Frontal cortex (tissue), 4 donors: ENCODE results near the gene SLC36A4. TPM values are rescaled to one million over a fixed set of nuclear protein-coding genes. Genes with fewer than 3 reads are reported as not detected.
"Not testable (repeated sequence)": the region's sequence is repeated elsewhere in the genome, so short reads cannot be mapped to it uniquely, and the experiment has no call there.

ENCODE experiments used
- DNase-seq, 2 donors: peaks; one replicate each; pipeline ENCODE4 v3.0.0; 2012; ENCODE audit warnings: low spot score in 2 of 2
- FAIRE-seq: peaks from 2 replicates; lab custom pipeline; 2012; peaks lifted over from hg19 to GRCh38; lab: Jason Lieb, UNC
- small RNA-seq: library from RNA; depleted of rRNA; stranded (forward); fragments of <200 nt; gene quantifications from one replicate; pipeline ENCODE3, GENCODE V24; 2014
- total RNA-seq: library from RNA; depleted of rRNA; stranded (reverse); fragments of >200 nt; gene quantifications from one replicate; pipeline ENCODE4 v1.2.3, GENCODE V29; 2014
- donor health status: control.
- donor health status: control.
- donor health status: control.

SLC36A4 gene
- total RNA-seq, 1 donor from 2014 or later: 26.5 TPM

DNA sequence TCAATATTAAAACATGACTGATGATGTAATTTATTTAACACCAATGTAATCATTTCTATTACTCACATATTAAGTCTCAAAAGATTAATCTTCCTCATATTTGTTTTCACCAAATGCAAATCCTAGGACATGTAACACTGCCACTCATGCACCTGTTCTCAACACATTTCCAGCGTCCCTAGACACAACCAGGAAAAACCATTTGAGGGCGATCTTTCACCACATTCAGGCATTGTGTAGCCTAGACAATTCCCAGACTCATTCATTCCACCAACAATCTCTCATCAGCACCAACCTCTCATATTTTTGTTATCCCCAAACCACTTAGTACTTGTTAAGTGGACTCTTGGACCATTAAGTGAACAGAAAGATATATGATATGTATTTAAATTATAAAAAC lies 66.1 kb downstream of the SLC36A4 start:
- DNase-seq: no peak

DNA sequence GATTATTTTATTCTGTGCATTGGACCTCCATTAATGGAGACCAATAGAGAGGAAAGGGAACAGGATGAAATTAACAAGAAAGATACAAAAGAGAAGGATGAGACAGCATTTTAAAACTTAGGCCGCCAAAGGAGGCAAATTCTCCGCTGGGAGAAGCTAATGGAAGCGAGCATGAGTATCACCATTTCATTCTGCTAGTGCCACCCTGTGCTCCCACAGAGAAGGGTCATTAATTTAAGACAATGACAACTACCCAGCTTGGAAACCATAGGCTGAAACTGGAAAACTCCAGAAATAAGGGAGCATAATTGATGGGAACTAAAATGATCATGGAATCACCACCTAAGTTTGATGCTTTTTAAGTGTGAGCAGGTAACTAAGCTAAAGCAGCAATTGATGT lies 69.2 kb downstream of the SLC36A4 start:
- no peak for FAIRE-seq
- DNase-seq: no peak

More for the DNA sequence above, 66.1 kb downstream of the SLC36A4 start:
- FAIRE-seq: no peak

DNA sequence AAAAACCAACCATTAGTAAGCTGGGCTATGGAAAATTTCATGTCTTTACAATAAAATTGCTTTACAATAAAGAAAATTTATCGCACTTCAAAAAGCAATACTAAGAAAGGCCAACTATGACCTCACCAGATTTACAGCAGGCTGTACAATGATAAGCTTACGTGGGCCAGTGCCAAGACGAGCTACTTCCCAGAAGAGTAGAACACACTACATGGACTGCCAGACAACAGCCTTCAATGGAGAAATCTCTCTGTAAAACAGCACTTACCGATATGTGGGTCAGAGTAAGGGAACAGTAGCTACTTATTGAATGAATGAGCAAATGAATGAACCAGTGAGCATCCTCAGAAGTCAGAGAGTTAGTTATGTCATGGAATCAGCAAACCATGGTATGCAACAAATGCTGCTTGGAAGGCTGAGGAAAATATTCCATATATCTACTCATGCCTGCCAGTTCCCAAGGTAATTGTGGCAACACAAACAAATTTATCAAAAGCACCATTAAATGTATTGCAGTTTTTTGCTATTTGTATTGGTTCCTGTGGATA lies 74.4 kb downstream of the SLC36A4 start:
- DNase-seq (no peak), FAIRE-seq (no peak)

DNA sequence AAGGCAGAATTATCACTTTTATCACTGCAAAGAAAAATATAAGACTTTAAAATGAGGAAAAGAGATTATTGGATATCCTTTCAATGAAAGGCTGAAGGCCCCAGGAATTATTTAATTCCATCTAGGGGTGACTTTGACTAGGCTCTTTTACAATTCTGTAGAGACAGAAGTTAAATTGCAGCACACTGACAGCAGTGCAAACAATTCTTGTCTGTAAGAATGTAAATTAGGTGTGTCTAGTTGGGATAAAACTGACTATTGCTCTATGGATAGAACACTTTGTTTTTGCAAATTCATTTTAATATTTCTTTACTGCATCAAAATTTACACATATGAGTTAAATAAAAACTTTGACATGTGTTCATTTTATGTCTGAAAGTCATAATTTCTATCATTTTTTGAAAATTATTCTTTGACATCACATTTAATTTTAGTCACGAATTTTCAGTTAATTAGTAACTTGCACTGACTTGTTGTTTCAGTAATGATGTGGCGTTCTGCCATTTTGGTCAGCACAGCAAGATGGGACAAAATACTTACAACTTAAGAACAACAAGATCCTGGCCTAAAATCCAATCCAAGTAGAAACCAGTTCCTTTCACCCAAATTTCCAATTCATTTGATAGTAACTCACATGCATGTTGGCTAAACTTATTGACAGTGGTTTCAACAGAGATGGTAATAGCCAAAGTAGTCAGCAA lies 75.1 kb downstream of the SLC36A4 start:
- no peak for FAIRE-seq
- no peak for DNase-seq

GRCh38 chr11:93118276-93118675 lies 79.5 kb downstream of the SLC36A4 start:
- DNase-seq (no peak), FAIRE-seq (no peak)

GRCh38 chr11:93117565-93117964 lies 80.2 kb downstream of the SLC36A4 start:
- no peak for FAIRE-seq
- no peak for DNase-seq

DNA sequence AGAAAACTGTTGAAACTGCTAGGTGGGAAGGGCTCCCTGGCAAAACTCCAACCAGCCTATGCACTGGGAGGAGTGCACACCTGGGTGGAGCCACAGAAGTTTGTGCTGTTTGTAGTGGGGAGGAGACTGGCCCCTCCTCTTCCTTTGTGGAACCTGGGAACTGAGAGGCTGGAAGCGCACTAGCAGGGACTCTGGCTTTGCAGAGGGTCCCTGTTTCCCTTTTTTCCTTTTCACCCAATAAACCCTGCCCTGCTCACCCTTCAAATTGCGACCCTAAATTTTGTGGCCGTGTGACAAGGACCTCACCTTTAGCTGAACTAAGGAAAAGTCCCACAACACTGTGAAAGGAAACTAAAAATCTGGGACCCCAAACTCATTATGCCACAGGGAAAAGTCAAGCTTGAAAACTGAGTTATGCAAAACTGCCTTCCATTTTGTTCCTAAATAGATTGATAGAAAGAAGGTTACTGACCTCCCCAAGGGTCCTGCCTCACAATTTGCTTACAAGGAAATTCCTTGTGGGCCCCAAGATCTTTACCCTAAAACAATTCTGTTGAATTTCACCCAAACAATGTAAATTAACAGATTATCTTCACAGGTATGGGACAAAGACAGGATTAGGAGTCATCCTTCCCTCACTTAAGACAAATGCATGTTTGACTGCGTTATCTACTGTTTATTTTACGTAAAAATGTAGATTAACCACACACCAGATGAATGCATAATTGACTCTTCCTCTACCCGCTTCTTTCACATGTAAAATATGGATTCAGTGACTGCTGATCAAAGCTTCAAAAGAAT lies 81.0 kb downstream of the SLC36A4 start:
- DNase-seq: no peak
- no peak for FAIRE-seq

- no peak for FAIRE-seq
Observed at GRCh38 chr11:93114304-93114703, 83.5 kb downstream of the SLC36A4 start.

GRCh38 chr11:93113824-93114223 lies 84.0 kb downstream of the SLC36A4 start:
- DNase-seq: no peak
- FAIRE-seq: no peak

More at GRCh38 chr11:93114304-93114703, 83.5 kb downstream of the SLC36A4 start:
- no peak for DNase-seq

DNA sequence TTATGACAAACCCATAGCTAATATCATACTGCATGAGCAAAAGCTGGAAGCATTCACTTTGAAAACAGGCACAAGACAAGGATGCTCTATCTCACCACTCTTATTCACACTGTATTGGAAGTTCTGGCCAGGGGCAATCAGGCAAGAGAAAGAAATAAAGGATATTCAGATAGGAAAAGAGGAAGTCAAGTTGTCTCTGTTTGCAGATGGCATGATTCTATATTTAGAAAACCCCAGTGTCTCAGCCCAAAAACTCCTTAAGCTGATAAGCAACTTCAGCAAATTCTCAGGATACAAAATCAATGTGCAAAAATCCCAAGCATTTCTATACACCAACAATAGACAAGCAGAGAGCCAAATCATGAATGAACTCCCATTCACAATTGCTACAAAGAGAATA lies 86.6 kb downstream of the SLC36A4 start:
- DNase-seq, FAIRE-seq: not testable (repeated sequence)

GRCh38 chr11:93100211-93100610 lies 97.6 kb downstream of the SLC36A4 start:
- no peak for FAIRE-seq
- no peak for DNase-seq

DNA sequence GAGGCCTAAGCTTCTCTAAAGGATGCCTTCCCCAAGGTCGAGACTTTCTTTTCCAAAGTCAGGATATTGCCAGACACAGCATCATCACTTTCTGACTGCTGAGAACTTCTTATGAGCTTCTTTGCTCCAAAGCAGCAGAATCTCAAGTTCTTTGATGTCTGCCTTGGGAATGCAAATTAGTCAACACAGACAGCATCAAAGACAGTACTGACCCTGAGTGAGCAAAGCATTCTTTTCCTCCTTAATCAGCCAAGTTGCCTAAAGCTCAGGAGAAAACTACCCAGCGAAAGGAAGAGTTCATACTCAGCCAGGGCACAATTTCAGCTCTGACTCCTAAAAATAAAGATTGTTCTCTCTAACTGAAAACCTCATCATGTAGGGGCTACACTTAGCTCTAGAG lies 98.0 kb downstream of the SLC36A4 start:
- DNase-seq: no peak
- FAIRE-seq: no peak

Small RNA genes lying within 50 kb of the gene (small RNA-seq; reads per million reads assigned to genes)
- not detected for gene AP003072.1

Other genes with a start within 250 kb of the SLC36A4 start
- not detected for gene MTNR1B, start 228.3 kb downstream of the SLC36A4 start, total RNA-seq
- 0.82 TPM for gene DEUP1, start 132.8 kb upstream of the SLC36A4 start, total RNA-seq